ENCODE results near the gene LFNG. TPM values are rescaled to one million over a fixed set of nuclear protein-coding genes. Genes with fewer than 3 reads are reported as not detected.
A peak's percentile ranks its signal among the peaks of the same experiment; 100 is the strongest.

Gene LFNG
- total and polyA plus RNA-seq, 2 of the 13 experiments (the other 11 are each of a cell fraction or from before 2014, with no cell fraction given) = 0.44 to 1.5 TPM

- no peak for TF ChIP-seq CHCHD3 (CRISPR knock-in tag; IDR thresholded peaks at IDR 0.05)
- 0 out of 2 replicates have a peak, but pooled peaks have one; percentile 7 for TF ChIP-seq FOSL2 (CRISPR knock-in tag; IDR thresholded peaks at IDR 0.05)
- no peak for TF ChIP-seq MLLT10 (CRISPR knock-in tag; IDR thresholded peaks at IDR 0.05)
- no peak for TF ChIP-seq GATAD2A (CRISPR knock-in tag; IDR thresholded peaks at IDR 0.05)
- TF ChIP-seq FOXP1 (IDR thresholded peaks at IDR 0.05) = no peak
- TF ChIP-seq FOXP1 (CRISPR knock-in tag; IDR thresholded peaks at IDR 0.05) = no peak
- TF ChIP-seq TFAP4 (IDR thresholded peaks at IDR 0.05; ENCODE audit: borderline replicate concordance, low read depth) = no peak
- TF ChIP-seq TRAFD1 (CRISPR knock-in tag; IDR thresholded peaks at IDR 0.05; ENCODE audit: borderline replicate concordance) = no peak
- TF ChIP-seq SKI (IDR thresholded peaks at IDR 0.05; ENCODE audit: partially characterized antibody) = no peak
- TF ChIP-seq ELF3 (CRISPR knock-in tag; IDR thresholded peaks at IDR 0.05) = no peak
- peak; percentile 94 for TF ChIP-seq BHLHE40 (IDR thresholded peaks at IDR 0.05; ENCODE audit: low read length)
- TF ChIP-seq RBM22 (optimal IDR thresholded peaks at IDR 0.05; ENCODE audit: low read length) = no peak
- TF ChIP-seq GABPA (IDR thresholded peaks at IDR 0.05; ENCODE audit: low read depth, low read length) = no peak
- TF ChIP-seq GABPA (CRISPR knock-in tag; IDR thresholded peaks at IDR 0.05; ENCODE audit: low read depth) = peak; percentile 75
- no peak for TF ChIP-seq ATF5 (CRISPR knock-in tag; IDR thresholded peaks at IDR 0.05; ENCODE audit: low read depth)
- no peak for TF ChIP-seq ZBTB44 (CRISPR knock-in tag; IDR thresholded peaks at IDR 0.05)
- TF ChIP-seq ZNF737 (CRISPR knock-in tag; IDR thresholded peaks at IDR 0.05; ENCODE audit: borderline replicate concordance) = no peak
- no peak for TF ChIP-seq NFE2L2 (IDR thresholded peaks at IDR 0.05; ENCODE audit: low read length)
- TF ChIP-seq MNT (IDR thresholded peaks at IDR 0.05) = no peak
Observed at GRCh38 chr7:2555121-2556052, 35.8 kb downstream of the LFNG start, which contains the start of gene BRAT1 (continued).

Data from HepG2 (cell line).